Suprapubic skin (tissue), 4 donors: ENCODE measurements around the gene CSF3.

Experiments
- CTCF ChIP-seq, 2 donors: fragments of 200-600 bp in 1 of 2; fragments of 450-650 bp in 1 of 2; sonication (generic) in 1 of 2; IDR thresholded peaks; one replicate each; pipeline ENCODE4 v1.5.1; 2016 to 2019; ENCODE audit warnings: antibody characterized with exemption in 2 of 2, mild to moderate bottlenecking in 1 of 2, moderate library complexity in 1 of 2
- EP300 ChIP-seq: sonication (generic); formaldehyde crosslinking; IDR thresholded peaks from one replicate; pipeline ENCODE4 v1.6.1; 2017; ENCODE audit warnings: antibody characterized with exemption
- POLR2A ChIP-seq, 2 donors: fragments of 450-650 bp; IDR thresholded peaks; one replicate each; pipeline ENCODE4 v1.6.1; 2017; ENCODE audit warnings: antibody characterized with exemption in 2 of 2, mild to moderate bottlenecking in 2 of 2, moderate library complexity in 2 of 2
- POLR2AphosphoS5 ChIP-seq, 3 donors: sonication (generic); formaldehyde crosslinking; IDR thresholded peaks; one replicate each; pipeline ENCODE4 v1.6.1; 2017; ENCODE audit warnings: antibody characterized with exemption in 3 of 3

GRCh38 chr17:40018211-40019121, 3.2 kb downstream of the CSF3 start:
- TF ChIP-seq EP300 = no peak
- TF ChIP-seq POLR2A (IDR thresholded peaks at IDR 0.05) = no peak
- no peak for TF ChIP-seq CTCF (IDR thresholded peaks at IDR 0.05)
- no peak for TF ChIP-seq POLR2AphosphoS5 (IDR thresholded peaks at IDR 0.05)
